WTC11 (cell line): ENCODE results near the gene MAPT.
"Not testable (repeated sequence)": the region's sequence is repeated elsewhere in the genome, so short reads cannot be mapped to it uniquely, and the experiment has no call there.

Experiments used
- CTCF ChIP-seq: fragments of 200-600 bp; IDR thresholded peaks from 2 replicates; pipeline ENCODE4 v1.8.0; 2022; ENCODE audit warnings: antibody characterized with exemption
- ELF4 ChIP-seq: sonication (generic); formaldehyde crosslinking; IDR thresholded peaks from 2 replicates; pipeline ENCODE4 v1.8.1; 2022; ENCODE audit warnings: low read depth, mild to moderate bottlenecking, moderate library complexity, missing genetic modification reagents
- IRF2 ChIP-seq: sonication (generic); formaldehyde crosslinking; IDR thresholded peaks from 2 replicates; pipeline ENCODE4 v1.8.0; 2022; ENCODE audit warnings: low read depth, missing genetic modification reagents, borderline replicate concordance
- PRRX2 ChIP-seq: fragments of 250-450 bp; sonication (Bioruptor Pico); IDR thresholded peaks from 2 replicates; pipeline ENCODE4 v1.8.0; 2021; ENCODE audit warnings: mild to moderate bottlenecking
- SMAD4 ChIP-seq: sonication (generic); formaldehyde crosslinking; IDR thresholded peaks from 2 replicates; pipeline ENCODE4 v1.8.0; 2022; ENCODE audit warnings: mild to moderate bottlenecking, missing genetic modification reagents
- ZSCAN18 ChIP-seq: fragments of 250-450 bp; sonication (Bioruptor Pico); IDR thresholded peaks from 2 replicates; pipeline ENCODE4 v2.1.2; 2022; ENCODE audit warnings: mild to moderate bottlenecking, moderate library complexity

- not testable (repeated sequence) for TF ChIP-seq CTCF; ELF4; PRRX2 (CRISPR knock-in tag); SMAD4; IRF2 (CRISPR knock-in tag); ZSCAN18 (CRISPR knock-in tag)
Observed at GRCh38 chr17:46006082-46006481, 111.7 kb downstream of the MAPT start.
